NCI-H2107 (cell line): ENCODE data around the gene PLAAT4.
"Not testable (repeated sequence)": the region's sequence is repeated elsewhere in the genome, so short reads cannot be mapped to it uniquely, and the experiment has no call there.

Experiments
- DNase-seq: peaks from one replicate; lab custom pipeline; 2025; lab: John Stamatoyannopoulos, UW

PLAAT4 gene

DNA sequence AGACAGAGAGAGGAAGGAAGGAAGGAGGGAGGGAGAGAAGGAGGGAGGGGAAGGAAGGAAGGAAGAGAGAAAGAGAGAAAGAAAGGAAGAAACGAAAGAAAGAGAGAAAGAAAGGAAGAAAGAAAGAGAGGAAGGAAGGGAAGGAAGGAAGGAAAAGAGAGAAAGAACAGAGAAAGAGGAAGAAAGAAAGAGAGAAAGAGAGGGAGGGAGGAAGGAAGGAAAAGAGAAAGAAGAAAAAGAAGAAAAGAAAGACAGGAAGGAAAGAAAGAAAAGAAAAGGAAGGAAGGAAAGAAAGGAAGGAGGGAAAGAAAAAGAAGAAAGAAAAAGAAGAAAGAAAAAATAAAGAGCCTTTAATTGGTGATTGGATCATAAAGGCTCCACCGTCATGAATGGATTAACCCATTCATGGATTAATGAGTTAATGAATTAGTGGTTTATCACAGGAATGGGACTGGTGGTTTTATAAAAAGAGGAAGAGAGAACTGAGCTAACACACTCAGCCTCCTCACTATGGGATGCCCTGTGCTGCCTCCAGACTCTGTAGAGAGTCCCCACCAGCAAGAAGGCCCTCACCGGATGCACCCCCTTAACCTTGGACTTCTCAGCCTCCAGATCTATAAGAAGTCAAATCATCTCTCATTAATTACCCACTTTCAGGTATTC lies 35.5 kb downstream of the PLAAT4 start:
- no peak for DNase-seq

GRCh38 chr11:63573881-63574855 lies 37.6 kb downstream of the PLAAT4 start:
- peak; percentile 10 for DNase-seq

- no peak for DNase-seq
Measured at GRCh38 chr11:63574856-63575602, 38.4 kb downstream of the PLAAT4 start.

DNA sequence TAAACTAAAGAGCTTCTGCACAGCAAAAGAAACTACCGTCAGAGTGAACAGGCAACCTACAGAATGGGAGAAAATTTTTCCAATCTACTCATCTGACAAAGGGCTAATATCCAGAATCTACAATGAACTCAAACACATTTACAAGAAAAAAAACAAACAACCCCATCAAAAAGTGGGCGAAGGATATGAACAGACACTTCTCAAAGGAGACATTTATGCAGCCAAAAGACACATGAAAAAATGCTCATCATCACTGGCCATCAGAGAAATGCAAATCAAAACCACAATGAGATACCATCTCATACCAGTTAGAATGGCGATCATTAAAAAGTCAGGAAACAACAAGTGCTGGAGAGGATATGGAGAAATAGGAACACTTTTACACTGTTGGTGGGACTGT lies 42.3 kb downstream of the PLAAT4 start:
- DNase-seq: not testable (repeated sequence)

- DNase-seq: not testable (repeated sequence)
Measured at GRCh38 chr11:63581224-63581623, 44.6 kb downstream of the PLAAT4 start.

GRCh38 chr11:63583357-63583677 lies 46.7 kb downstream of the PLAAT4 start:
- no peak for DNase-seq

- DNase-seq: no peak
Measured at GRCh38 chr11:63586451-63587166, 50.0 kb downstream of the PLAAT4 start.

DNA sequence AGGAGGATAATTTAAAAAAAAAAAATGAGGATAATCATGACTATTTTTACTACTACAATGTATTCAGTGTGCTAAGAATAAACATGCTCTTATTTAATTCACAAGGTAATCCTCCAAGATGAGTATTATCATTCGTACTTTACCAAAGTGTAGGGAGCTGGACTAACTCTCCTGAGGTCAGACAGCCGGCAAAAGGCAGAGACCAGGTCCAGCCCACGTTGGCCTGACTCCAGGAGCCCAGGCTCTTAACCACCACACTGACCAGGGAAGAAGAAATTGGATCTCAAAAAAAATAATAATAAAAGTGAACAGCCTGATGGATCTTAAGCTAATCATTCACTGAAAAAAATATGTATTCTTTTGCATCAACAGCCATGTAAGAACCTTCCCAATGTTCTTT lies 52.4 kb downstream of the PLAAT4 start:
- no peak for DNase-seq

DNA sequence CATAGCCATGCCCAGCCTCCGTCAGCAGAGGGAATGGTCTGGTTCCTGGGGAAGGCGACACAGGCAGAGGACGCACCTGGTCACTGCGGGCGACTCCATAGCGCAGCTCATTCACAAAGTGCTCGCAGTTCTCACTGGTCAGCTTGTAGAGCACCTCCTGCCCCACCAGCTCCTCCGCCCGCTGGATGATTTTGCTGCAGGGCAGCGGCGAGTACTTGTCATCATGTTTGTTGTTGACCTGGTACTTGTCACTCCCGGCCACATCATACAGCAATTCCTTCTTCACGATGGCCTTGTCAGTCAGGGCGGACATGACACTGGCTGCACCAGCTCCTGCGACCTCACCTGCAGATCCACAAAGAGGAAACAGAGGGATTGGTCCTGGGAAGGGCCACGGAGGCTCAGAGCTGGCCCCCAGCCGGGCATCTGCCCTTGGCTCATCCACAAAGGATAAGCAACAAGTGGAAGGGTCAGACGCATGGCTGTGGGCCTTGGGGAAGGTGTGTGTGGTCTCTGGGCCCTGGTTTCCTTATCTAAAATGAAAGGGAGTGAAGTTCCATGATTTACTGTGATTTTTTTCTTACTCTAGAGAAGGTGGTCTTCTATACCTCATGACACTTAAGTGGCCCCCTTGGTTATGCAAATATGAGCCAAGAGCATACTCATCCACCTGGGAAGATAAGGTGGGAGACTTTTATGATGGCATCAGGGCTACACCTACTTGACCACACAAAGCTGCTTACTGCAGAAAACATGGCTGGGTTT lies 53.6 kb downstream of the PLAAT4 start:
- DNase-seq: no peak

DNA sequence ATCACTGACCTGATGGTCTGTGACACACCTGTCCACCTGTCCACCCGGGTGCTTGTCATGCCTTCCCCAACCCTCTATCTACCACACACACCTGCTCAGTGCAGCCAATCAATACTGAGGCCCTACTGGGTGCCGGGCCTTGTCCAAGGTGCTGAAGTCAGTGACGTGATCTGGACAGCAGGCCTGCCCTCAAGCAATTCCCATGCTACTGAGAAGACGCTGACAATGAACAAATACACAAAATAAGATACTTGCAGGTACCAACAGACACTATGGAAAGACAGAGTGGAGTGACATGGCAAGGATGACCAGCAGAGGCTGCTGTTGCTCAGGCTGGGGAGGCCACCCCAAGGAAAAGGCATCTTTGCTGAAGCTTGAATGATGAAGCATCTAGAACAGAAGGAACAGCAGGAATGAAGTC lies 56.4 kb downstream of the PLAAT4 start:
- DNase-seq: no peak

- DNase-seq: no peak
Measured at GRCh38 chr11:63595296-63595695, 58.7 kb downstream of the PLAAT4 start.
